Loucy (cell line): Measurements from ENCODE around the gene TEX36.

Experiments
- CTCF ChIP-seq: fragments of 200-600 bp; sonication (generic); conservative IDR thresholded peaks from 2 replicates; pipeline ENCODE4 v1.5.1; 2014; ENCODE audit warnings: mild to moderate bottlenecking, antibody characterized with exemption, low read length
- EZH2phosphoT487 ChIP-seq: fragments of 200-600 bp; IDR thresholded peaks from 2 replicates; pipeline ENCODE4 v1.6.1; 2018; ENCODE audit warnings: antibody characterized with exemption, mild to moderate bottlenecking, moderate library complexity, borderline replicate concordance

- TF ChIP-seq CTCF (no peak), EZH2phosphoT487 (no peak)
Measured at GRCh38 chr10:125711110-125711750, 28.3 kb upstream of the TEX36 start.
